GM18517 (cell line): ENCODE data around the gene MS4A4A.
"Not testable (repeated sequence)": the region's sequence is repeated elsewhere in the genome, so short reads cannot be mapped to it uniquely, and the experiment has no call there.

Experiments used
- ATAC-seq: cut with Tn5 transposase; IDR thresholded peaks from one replicate; pipeline ENCODE4 v1.9.1; 2021; ENCODE audit warnings: mild to moderate bottlenecking, moderate library complexity; ENCODE audit not compliant: unreplicated experiment

MS4A4A gene

DNA sequence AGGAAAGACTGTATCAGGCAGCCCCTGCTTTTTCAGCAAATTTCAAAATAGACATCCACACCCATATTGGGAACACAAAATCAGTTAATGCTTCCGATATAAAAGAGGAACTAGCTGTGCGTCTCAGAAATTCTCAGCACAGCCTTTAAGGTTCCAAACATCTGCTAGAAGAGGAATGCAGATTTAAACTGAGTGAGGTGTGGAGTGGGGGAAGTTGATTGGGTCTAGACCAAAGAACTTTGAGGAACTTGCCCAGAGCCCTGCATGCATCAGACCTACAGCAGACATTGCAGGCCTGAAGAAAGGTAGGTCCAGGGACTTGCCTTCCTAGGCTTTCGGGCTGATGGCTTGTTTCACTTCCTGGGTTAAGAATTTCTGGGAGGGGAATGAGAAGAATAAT, at the start of gene MS4A4A:
TSS of gene MS4A4A (plus strand) at position 255 of the 400 bp plus-strand sequence. CDS start at position 265, 10 bp downstream.
- ATAC-seq = no peak

DNA sequence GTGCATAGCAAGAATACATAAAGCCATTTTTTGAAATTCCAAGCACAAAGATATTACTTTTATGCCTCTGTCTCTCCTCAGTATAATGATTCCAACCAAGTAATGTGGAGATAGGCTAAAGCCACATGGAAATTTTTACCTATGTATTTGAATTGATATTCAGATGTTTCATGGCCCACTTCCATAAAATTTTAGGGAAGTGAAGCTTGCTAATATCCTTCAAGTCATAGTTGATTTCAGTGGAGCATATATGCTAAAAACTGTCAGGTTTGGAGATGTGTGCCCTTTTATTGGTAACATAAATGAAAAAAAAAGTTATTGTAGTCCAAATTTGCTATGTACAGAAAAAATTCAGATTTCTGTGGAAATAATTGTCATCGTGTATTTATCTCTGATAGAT, 49.8 kb upstream of the MS4A4A start:
- ATAC-seq = no peak

- no peak for ATAC-seq
Measured at GRCh38 chr11:60235321-60235720, 45.1 kb upstream of the MS4A4A start.

DNA sequence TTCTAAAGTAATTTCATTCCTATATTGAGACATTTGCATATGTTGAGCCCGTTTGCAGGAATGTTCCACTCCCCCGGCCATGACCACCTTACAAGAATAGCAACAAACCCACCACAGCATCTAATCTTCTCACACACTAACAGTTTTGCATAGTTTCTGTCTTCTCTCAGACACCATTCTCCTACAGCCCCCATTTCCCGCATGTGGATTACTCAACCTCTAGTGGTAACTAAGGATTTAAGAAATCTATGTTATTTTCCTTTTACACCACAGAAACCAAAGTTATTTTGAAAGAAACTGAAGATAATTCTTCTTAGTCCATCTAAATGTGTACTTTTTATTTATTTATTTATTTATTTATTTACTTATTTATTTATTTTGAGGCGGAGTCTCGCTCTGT, 39.8 kb upstream of the MS4A4A start:
- no peak for ATAC-seq

GRCh38 chr11:60241786-60242185, 38.7 kb upstream of the MS4A4A start:
- no peak for ATAC-seq

GRCh38 chr11:60242740-60243239, 37.7 kb upstream of the MS4A4A start, which contains the start of gene MS4A4E:
Gene MS4A4E, minus strand, starts transcription at chr11:60243137. Its CDS starts 13,082 bp downstream, at chr11:60230055.
- no peak for ATAC-seq

GRCh38 chr11:60251485-60252212, 28.8 kb upstream of the MS4A4A start:
- ATAC-seq = no peak

DNA sequence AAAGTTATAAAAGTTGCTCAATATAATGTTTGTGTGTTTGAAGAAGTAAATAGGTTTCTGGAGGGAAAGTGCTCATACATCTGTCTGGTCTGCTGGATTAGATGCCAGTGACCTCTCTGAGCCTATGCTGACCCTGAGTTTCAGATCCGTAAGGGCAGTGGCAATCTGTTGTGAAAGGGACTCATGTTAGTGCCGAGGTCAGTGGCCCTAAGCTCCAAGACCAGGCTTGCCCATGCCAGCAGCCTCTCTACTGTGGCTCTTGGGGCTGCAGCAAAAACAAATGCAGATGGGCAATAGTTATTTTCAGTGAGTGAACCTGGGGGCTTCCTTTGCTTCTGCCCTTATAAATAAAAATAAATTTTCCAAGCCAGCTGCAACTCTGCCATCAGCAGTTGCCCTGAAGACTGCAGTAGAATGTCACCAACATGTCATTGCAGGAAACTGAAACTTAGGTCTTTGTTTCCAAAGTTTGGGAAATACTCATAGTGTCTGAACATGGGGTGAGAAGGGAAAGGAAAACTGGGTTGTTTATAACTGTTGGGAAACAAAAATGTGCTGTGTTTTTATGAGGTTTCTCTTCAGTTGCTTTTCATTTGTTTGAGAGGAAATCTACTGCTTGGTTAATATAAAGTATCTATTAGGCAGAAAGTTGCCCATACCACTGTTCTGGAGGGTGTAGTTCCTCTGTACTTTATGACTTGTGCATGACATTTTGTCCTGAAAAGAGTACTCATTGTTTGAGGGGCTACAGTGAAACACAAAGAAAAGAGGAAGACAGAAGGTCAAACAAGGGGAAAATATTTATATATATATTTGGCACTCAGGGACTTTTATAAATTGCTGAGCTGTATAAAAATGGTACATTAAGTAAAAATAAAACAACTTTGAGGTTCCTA, 28.0 kb upstream of the MS4A4A start:
- no peak for ATAC-seq

DNA sequence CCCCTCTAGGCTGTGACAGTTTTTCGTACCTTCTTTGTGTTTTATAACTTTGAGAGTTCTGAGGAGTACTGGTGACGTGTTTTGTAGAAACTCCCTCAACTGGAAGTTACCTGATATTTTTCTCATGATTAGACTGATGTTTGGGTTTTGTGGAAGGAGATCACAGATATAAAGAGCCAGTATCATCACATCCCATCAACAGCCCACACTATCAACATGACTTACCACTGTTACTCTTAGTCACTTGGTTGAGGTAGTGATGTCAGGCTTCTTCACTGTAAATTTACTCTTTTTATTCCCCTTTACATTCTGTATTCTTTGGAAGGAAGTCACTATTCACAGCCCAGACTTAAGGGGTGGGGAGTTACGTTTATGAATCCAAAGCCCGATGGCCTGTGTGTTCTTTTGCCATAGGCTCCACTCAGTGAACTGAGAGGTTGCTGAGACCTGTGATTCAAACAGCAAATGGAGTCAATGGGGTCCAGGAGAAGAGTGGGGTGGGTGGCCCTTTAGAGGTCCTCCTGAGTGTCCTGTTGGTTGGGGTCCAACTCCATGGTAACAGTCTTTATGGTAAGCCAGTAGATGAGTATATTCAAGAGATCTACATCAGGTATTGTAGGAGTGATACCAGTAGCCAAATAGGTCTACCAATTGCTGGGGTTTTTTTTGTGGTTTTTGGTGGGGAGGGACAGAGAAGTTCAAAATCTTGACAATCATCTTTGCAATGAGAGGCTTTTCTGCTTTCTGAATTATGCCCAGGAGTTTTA, 22.3 kb upstream of the MS4A4A start:
- no peak for ATAC-seq

DNA sequence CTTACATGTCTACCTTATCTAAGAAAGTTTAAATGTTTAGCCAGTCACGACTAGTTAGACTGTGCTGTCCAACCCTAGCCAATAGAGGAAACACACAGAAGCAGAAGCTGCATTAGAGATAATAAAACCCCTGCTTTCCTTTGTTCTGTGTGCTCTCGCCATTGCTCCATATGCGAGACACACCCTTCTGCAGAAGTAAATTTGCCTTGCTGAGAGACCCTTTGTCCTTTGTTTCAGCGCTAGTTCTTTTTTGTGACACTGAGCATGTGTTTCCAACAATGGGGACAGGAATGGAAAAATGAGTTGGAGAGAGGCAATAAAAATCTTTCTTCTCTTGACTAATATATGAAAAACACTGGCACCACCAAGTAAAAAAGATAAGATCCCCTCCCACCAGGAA, 19.5 kb upstream of the MS4A4A start:
- ATAC-seq = no peak

DNA sequence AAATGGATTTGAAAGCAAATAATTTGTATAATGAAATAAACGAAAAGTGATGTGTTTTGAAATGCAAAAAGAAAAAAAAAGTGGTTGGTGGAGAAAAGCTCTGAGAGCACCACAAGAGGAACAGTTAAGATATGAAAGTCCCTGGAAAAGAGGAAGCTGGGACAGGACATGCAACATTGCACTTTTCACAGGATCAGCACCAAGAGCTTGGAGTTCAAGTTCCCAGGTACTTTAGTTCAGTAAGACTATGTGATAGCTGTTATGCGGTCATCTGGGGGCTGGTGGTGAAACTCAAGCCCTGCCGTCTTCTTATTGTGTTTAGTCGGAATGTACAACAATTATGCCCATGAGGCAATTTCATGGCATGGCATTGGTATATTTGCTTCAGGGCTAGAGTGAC, 17.1 kb upstream of the MS4A4A start:
- ATAC-seq = no peak

GRCh38 chr11:60264644-60265043, 15.8 kb upstream of the MS4A4A start:
- ATAC-seq = no peak

GRCh38 chr11:60265373-60266214, 14.9 kb upstream of the MS4A4A start:
- peak; percentile 66 for ATAC-seq

GRCh38 chr11:60274416-60274815, 6.0 kb upstream of the MS4A4A start:
- no peak for ATAC-seq

DNA sequence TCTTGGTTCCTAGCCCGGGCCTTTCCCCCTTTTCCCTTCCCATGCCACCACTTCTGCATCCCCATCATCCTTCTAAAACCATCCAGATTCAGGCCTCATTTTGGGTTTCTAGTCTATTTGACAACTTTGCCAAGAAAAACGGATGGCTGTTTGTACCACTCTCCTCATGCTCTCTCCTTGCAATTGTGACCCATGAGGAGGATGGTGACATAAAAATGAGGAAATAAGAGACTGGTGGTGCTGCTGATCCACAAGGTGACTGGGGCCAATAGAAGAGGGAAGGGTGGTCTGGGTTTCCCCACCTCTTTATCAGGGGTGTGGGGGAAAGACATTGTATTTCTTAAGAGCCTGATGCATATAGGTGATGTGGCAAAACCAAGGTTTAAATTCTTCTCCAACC, 1.0 kb downstream of the MS4A4A start:
- no peak for ATAC-seq

GRCh38 chr11:60282286-60282685, 1.8 kb downstream of the MS4A4A start:
- no peak for ATAC-seq

- ATAC-seq = not testable (repeated sequence)
Measured at GRCh38 chr11:60285411-60286126, 5.1 kb downstream of the MS4A4A start.

DNA sequence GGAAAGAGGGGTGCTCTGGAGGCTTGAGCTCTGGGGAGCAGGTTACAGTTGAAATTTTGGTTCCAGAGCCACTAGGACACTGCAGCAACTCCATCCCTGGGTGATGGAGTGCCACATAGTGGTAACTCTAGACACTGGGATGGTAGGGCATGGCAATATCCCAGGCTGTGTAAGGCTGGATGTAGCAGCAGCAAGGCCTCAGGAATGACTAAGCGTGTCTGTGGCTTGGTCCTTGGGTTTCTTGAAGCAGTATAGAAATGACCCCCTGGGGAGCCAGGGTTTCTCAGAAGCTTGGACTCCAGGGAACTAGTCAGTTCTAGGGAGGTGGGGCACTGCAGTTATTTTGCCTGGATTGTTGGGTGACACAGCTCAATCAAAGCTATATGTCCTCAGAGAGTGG, 8.1 kb downstream of the MS4A4A start:
- ATAC-seq = no peak

- no peak for ATAC-seq
Measured at GRCh38 chr11:60292145-60292544, 11.7 kb downstream of the MS4A4A start.
